Lower leg skin (tissue), 3 donors: ENCODE measurements around the gene MPP4.

Source experiments
- CTCF ChIP-seq, 3 donors: fragments of 450-650 bp; IDR thresholded peaks; one replicate each; pipeline ENCODE4 v1.5.1; 2016; ENCODE audit warnings: antibody characterized with exemption in 3 of 3, mild to moderate bottlenecking in 3 of 3, moderate library complexity in 2 of 3
- POLR2A ChIP-seq, 2 donors: fragments of 450-650 bp; IDR thresholded peaks; one replicate each; pipeline ENCODE4 v1.6.1; 2016 to 2017; ENCODE audit warnings: antibody characterized with exemption in 2 of 2, mild to moderate bottlenecking in 1 of 2, moderate library complexity in 1 of 2

- TF ChIP-seq CTCF (IDR thresholded peaks at IDR 0.05): no peak
- no peak for TF ChIP-seq POLR2A (IDR thresholded peaks at IDR 0.05)
Measured at GRCh38 chr2:201639205-201639604, 59.2 kb downstream of the MPP4 start.
